ENCODE measurements around the gene OR9A2. TPM values are rescaled to one million over a fixed set of nuclear protein-coding genes. Genes with fewer than 3 reads are reported as not detected.

Gene OR9A2
- polyA plus RNA-seq, 1 donor: not detected

Other genes with a start within 250 kb of the OR9A2 start
- 3.6 TPM for gene EPHB6, start 172.1 kb downstream of the OR9A2 start, polyA plus RNA-seq (ENCODE audit: insufficient read length)
- gene TRPV6, start 141.4 kb downstream of the OR9A2 start, polyA plus RNA-seq (ENCODE audit: insufficient read length): 0.05 TPM
- 0.09 TPM for gene TRPV5, start 93.4 kb downstream of the OR9A2 start, polyA plus RNA-seq (ENCODE audit: insufficient read length)
- 0.26 TPM for gene LLCFC1, start 87.6 kb downstream of the OR9A2 start, polyA plus RNA-seq (ENCODE audit: insufficient read length)
- 1.1 TPM for gene KEL, start 64.8 kb downstream of the OR9A2 start, polyA plus RNA-seq (ENCODE audit: insufficient read length)
- gene OR6V1, start 25.2 kb upstream of the OR9A2 start, polyA plus RNA-seq (ENCODE audit: insufficient read length): not detected
- gene PIP, start 104.9 kb upstream of the OR9A2 start, polyA plus RNA-seq (ENCODE audit: insufficient read length): not detected
- not detected for gene TAS2R39, start 156.3 kb upstream of the OR9A2 start, polyA plus RNA-seq (ENCODE audit: insufficient read length)
- not detected for gene TAS2R40, start 194.9 kb upstream of the OR9A2 start, polyA plus RNA-seq (ENCODE audit: insufficient read length)
- 81.9 TPM for gene GSTK1, start 236.3 kb upstream of the OR9A2 start, polyA plus RNA-seq (ENCODE audit: insufficient read length)

All from hindlimb muscle (tissue), 1 donor.